ENCODE measurements around the gene NADSYN1.

DNA sequence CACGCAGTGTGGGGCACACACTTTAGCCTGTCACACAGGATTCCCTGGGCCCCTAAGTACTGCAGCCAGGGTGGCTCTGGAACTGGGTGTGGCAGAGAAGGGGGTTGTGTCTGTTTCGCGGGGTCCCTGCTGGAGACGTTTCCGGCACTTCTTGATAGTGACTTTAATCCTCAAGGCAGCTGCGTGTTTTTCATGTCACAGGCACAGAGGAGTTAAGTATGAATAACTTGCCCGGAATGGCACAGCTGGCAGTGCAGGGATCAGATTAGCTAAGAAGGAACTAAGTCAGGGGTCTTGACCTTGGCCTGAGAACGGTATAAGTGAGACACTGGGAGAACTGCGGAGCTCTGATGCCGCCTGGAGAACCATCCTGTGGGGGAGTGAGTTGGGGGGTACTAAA lies 66.5 kb downstream of the NADSYN1 start:
- TF ChIP-seq, protein P1, sequence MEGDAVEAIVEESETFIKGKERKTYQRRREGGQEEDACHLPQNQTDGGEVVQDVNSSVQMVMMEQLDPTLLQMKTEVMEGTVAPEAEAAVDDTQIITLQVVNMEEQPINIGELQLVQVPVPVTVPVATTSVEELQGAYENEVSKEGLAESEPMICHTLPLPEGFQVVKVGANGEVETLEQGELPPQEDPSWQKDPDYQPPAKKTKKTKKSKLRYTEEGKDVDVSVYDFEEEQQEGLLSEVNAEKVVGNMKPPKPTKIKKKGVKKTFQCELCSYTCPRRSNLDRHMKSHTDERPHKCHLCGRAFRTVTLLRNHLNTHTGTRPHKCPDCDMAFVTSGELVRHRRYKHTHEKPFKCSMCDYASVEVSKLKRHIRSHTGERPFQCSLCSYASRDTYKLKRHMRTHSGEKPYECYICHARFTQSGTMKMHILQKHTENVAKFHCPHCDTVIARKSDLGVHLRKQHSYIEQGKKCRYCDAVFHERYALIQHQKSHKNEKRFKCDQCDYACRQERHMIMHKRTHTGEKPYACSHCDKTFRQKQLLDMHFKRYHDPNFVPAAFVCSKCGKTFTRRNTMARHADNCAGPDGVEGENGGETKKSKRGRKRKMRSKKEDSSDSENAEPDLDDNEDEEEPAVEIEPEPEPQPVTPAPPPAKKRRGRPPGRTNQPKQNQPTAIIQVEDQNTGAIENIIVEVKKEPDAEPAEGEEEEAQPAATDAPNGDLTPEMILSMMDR (IDR thresholded peaks at IDR 0.05; ENCODE audit: insufficient read depth, low read length, poor library complexity, severe bottlenecking): no peak
- no peak for TF ChIP-seq EZH2phosphoT487 (conservative IDR thresholded peaks at IDR 0.05; ENCODE audit: low read length)

Data from SU-DHL-6 (cell line).